ENCODE data around the gene ONECUT3.
A peak's percentile ranks its signal among the peaks of the same experiment; 100 is the strongest.

The ONECUT3 gene

DNA sequence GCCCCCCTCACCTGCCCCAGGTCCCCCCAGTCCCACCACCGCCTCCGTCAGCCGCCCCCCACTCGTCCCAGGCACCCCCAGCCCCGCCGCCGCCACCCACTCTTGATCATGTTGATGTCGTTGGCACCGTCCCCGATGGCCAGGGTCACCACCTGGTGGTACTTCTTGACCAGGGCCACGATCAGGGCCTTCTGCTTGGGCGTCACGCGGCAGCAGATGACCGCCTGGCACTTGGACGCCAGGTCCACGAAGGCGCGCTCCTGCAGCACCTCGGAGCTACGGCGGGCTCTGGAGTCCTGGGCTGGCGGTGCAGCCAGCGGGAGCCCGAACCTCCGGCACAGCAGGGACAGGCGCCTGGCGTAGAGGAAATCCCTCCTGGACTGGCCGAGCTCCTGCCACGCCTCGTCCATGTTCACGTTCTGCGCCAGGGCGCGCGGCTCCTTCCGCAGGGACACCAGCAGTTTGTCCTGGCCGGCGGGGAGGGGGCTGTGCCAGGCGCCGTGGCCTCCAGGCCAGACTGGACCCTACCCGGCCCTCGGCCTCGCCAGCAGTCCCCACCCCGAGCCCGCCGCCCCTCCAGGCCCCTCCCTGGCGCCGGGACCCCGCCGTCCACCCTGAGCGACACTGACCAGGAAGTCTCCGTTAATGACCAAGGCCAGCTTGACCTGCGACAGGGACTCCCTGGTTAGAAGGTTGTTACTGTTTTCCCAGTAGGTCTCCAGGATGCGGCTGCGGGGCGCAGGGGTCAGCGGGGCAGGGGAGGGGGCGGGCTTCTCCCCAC, 36.1 kb downstream of the ONECUT3 start:
- whole genome bisulfite sequencing: 6% methylated on average over 55 of the region's 59 CpGs

DNA sequence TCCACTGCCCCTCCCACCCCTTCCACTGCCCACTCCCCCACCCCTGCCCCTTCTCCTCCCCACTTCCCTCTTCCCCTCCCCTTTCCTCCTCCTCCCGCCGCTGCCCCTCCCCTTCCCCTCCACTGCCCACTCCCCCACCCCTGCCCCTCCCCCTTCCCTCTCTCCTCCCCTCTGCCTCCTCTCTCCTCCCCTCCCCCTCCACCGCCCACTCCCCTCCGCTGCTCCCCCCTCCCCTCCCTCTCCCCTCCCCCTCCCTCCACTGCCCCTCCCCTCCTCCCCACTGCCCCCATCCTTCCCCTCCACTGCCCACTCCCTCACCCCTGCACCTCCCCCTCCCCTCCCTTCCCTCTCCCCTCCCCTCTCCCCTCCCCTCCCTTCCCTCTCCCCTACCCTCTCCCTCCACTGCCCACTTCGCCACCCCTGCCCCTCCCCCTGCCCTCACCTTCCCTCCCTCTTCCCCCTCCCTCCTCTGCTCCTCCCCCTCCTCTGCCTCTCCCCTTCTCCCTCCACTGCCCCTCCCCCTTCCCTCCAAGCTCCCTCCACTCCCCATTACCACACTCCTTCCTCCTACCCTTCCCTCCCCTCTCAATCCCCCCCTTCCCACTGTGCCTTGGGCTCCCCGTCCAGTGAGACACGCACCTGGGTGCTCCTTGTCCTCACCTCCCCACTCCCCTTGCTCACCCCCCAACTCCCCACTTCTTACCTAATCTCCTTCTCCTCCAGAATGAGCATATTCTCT, 36.9 kb downstream of the ONECUT3 start:
- Histone ChIP-seq H4K8ac (ENCODE audit: low read length) (no peak overlapping the region), H3K36me3 (ENCODE audit: control insufficient read depth in 1 of 2, insufficient read depth in 2 of 2, low read depth in 1 of 2, low read length in 2 of 2) (no peaks in the 10 kb centered on the region), H3K79me1 (replicated peaks; ENCODE audit: low read length, poor library complexity, severe bottlenecking) (no peaks in the 10 kb centered on the region), H3K27ac (ENCODE audit: low read length, poor library complexity, severe bottlenecking) (no peak overlapping the region), H2AFZ (ENCODE audit: low read depth, low read length) (no peak overlapping the region), H2BK120ac (ENCODE audit: low read depth, low read length) (no peak overlapping the region), H3K4me2 (ENCODE audit: low read length, poor library complexity, severe bottlenecking) (no peak overlapping the region), H3K9me3 (ENCODE audit: control insufficient read depth, low read length) (no peaks in the 10 kb centered on the region), H3K4me3 (ENCODE audit: insufficient read depth in 1 of 2, low read depth in 1 of 2, low read length in 2 of 2) (no peak overlapping the region), H3K4ac (ENCODE audit: low read depth in 1 of 2, low read length in 2 of 2) (no peak overlapping the region), H2AK5ac (ENCODE audit: low read length, severe bottlenecking) (no peak overlapping the region), H2BK5ac (ENCODE audit: low read depth, low read length, poor library complexity, severe bottlenecking) (no peak overlapping the region), H3K18ac (ENCODE audit: low read depth in 1 of 2, low read length in 2 of 2) (no peak overlapping the region), H3K27me3 (ENCODE audit: control insufficient read depth in 1 of 2, insufficient read depth in 1 of 2, low read length in 2 of 2) (peaks cover 30 to 42% of the 10 kb centered on the region in 2 experiments), H3K23ac (ENCODE audit: low read length in 2 of 2) (no peak overlapping the region), H3K14ac (ENCODE audit: low read length in 2 of 2) (peak overlapping the region in 1 of 2 experiments; percentile 33), H3K9ac (ENCODE audit: low read length) (no peak overlapping the region), H4K91ac (ENCODE audit: low read length) (no peak overlapping the region), H2BK12ac (ENCODE audit: low read length in 2 of 2) (no peak overlapping the region), H2BK15ac (ENCODE audit: low read depth, poor library complexity, severe bottlenecking) (no peak overlapping the region), H3K4me1 (ENCODE audit: control insufficient read depth, insufficient read depth, low read depth, low read length) (peaks cover 9% of the 10 kb centered on the region)
- no peak for DNase-seq
- 19% methylated on average over 5 of the region's 7 CpGs for WGBS

More for the DNA sequence above, 36.1 kb downstream of the ONECUT3 start:
- H3K4me2 ChIP-seq (ENCODE audit: low read length, poor library complexity, severe bottlenecking): peak overlapping the region; percentile 30
- no peak overlapping the region for H3K4me3 ChIP-seq (ENCODE audit: insufficient read depth in 1 of 2, low read depth in 1 of 2, low read length in 2 of 2)
- peaks cover 37 to 40% of the 10 kb centered on the region in 2 experiments for H3K27me3 ChIP-seq (ENCODE audit: control insufficient read depth in 1 of 2, insufficient read depth in 1 of 2, low read length in 2 of 2)
- H3K23ac ChIP-seq (ENCODE audit: low read length in 2 of 2): no peak overlapping the region
- no peak overlapping the region for H2BK120ac ChIP-seq (ENCODE audit: low read depth, low read length)
- no peaks in the 10 kb centered on the region for H3K9me3 ChIP-seq (ENCODE audit: control insufficient read depth, low read length)
- H2BK12ac ChIP-seq (ENCODE audit: low read length in 2 of 2): no peak overlapping the region
- H2AK5ac ChIP-seq (ENCODE audit: low read length, severe bottlenecking): no peak overlapping the region
- peaks cover 9% of the 10 kb centered on the region for H3K4me1 ChIP-seq (ENCODE audit: control insufficient read depth, insufficient read depth, low read depth, low read length)
- no peaks in the 10 kb centered on the region for H3K36me3 ChIP-seq (ENCODE audit: control insufficient read depth in 1 of 2, insufficient read depth in 2 of 2, low read depth in 1 of 2, low read length in 2 of 2)
- H3K9ac ChIP-seq (ENCODE audit: low read length): no peak overlapping the region
- no peak overlapping the region for H3K4ac ChIP-seq (ENCODE audit: low read depth in 1 of 2, low read length in 2 of 2)
- H3K18ac ChIP-seq (ENCODE audit: low read depth in 1 of 2, low read length in 2 of 2): peak overlapping the region in 1 of 2 experiments; percentile 42
- no peak overlapping the region for H3K14ac ChIP-seq (ENCODE audit: low read length in 2 of 2)
- no peaks in the 10 kb centered on the region for H3K79me1 ChIP-seq (replicated peaks; ENCODE audit: low read length, poor library complexity, severe bottlenecking)
- no peak overlapping the region for H2BK15ac ChIP-seq (ENCODE audit: low read depth, poor library complexity, severe bottlenecking)
- H4K8ac ChIP-seq (ENCODE audit: low read length): peak overlapping the region; percentile 39
- DNase-seq: no peak
- H4K91ac ChIP-seq (ENCODE audit: low read length): no peak overlapping the region
- peak overlapping the region; percentile 20 for H2AFZ ChIP-seq (ENCODE audit: low read depth, low read length)
- H2BK5ac ChIP-seq (ENCODE audit: low read depth, low read length, poor library complexity, severe bottlenecking): no peak overlapping the region
- no peak overlapping the region for H3K27ac ChIP-seq (ENCODE audit: low read length, poor library complexity, severe bottlenecking)

DNA sequence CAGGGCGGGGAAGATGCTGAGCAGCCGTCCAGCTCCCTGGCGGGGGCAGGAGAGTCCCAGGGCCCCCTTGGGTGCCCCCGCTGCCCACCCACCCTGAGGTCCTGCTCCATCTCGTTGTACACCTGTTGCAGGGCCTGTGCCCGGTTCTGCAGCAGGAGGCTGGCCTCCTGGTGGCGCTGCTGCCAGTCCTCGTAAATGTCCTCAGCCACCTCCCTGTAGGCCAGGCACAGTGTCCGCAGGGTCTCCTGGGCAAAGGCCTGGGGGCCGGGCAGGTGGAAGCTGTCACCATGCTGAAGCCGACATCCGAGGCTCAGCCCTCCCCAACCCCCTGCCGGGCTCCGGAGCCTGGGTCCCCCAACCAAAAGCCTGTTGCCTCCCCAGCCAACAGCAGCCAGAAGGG, 38.6 kb downstream of the ONECUT3 start:
- no peak overlapping the region for H3K18ac ChIP-seq (ENCODE audit: low read depth in 1 of 2, low read length in 2 of 2)
- peak overlapping the region in 1 of 2 experiments; percentile 36 for H3K23ac ChIP-seq (ENCODE audit: low read length in 2 of 2)
- H3K4me1 ChIP-seq (ENCODE audit: control insufficient read depth, insufficient read depth, low read depth, low read length): peaks cover 18% of the 10 kb centered on the region
- H3K27ac ChIP-seq (ENCODE audit: low read length, poor library complexity, severe bottlenecking): no peak overlapping the region
- H2BK15ac ChIP-seq (ENCODE audit: low read depth, poor library complexity, severe bottlenecking): no peak overlapping the region
- H2AFZ ChIP-seq (ENCODE audit: low read depth, low read length): no peak overlapping the region
- H3K4ac ChIP-seq (ENCODE audit: low read depth in 1 of 2, low read length in 2 of 2): no peak overlapping the region
- WGBS: 79% methylated on average over 14 of the region's 14 CpGs
- no peaks in the 10 kb centered on the region for H3K36me3 ChIP-seq (ENCODE audit: control insufficient read depth in 1 of 2, insufficient read depth in 2 of 2, low read depth in 1 of 2, low read length in 2 of 2)
- no peak overlapping the region for H3K14ac ChIP-seq (ENCODE audit: low read length in 2 of 2)
- H2BK12ac ChIP-seq (ENCODE audit: low read length in 2 of 2): no peak overlapping the region
- no peak overlapping the region for H3K4me2 ChIP-seq (ENCODE audit: low read length, poor library complexity, severe bottlenecking)
- no peaks in the 10 kb centered on the region for H3K79me1 ChIP-seq (replicated peaks; ENCODE audit: low read length, poor library complexity, severe bottlenecking)
- H3K9me3 ChIP-seq (ENCODE audit: control insufficient read depth, low read length): no peaks in the 10 kb centered on the region
- H4K91ac ChIP-seq (ENCODE audit: low read length): no peak overlapping the region
- no peak overlapping the region for H2BK5ac ChIP-seq (ENCODE audit: low read depth, low read length, poor library complexity, severe bottlenecking)
- no peak overlapping the region for H2BK120ac ChIP-seq (ENCODE audit: low read depth, low read length)
- H2AK5ac ChIP-seq (ENCODE audit: low read length, severe bottlenecking): no peak overlapping the region
- no peak overlapping the region for H3K9ac ChIP-seq (ENCODE audit: low read length)
- no peak overlapping the region for H3K4me3 ChIP-seq (ENCODE audit: insufficient read depth in 1 of 2, low read depth in 1 of 2, low read length in 2 of 2)
- no peak for DNase-seq
- no peak overlapping the region for H4K8ac ChIP-seq (ENCODE audit: low read length)
- H3K27me3 ChIP-seq (ENCODE audit: control insufficient read depth in 1 of 2, insufficient read depth in 1 of 2, low read length in 2 of 2): peaks cover 27 to 53% of the 10 kb centered on the region in 2 experiments

DNA sequence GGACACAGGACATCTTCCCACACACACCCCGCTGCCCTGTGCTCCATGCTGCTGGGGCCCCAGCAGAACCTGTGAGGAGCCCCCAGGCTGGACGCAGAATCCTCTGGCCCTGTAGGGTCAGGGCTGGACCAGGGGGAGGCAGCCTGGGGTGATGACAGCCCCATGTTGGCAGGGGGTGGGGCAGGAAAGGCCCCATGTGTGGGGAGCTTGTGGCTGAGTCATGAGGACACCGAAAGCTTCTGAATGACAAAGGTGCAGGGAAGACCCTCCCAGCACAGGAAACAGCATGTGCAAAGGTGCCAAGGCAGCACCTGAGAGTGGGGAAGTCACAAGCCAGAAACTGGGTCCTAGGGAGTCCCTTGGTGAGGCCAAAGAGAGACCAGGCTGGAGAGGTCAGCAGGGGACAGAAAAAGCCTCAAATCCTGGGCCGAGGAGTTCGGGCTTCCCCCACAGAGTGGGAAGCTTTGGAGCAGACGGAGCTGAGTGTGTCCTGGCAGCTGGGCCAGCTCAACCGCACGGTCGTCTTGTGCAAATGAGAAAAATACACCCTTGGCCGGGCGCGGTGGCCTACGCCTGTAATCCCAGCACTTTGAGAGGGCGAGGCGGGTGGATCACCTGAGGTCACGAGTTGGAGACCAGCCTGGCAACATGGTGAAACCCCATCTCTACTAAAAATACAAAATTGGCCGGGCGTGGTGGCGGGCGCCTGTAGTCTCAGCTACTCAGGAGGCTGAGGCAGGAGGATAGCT, 41.3 kb downstream of the ONECUT3 start:
- Histone ChIP-seq H3K9ac (ENCODE audit: low read length) (no peak overlapping the region), H2BK120ac (ENCODE audit: low read depth, low read length) (no peak overlapping the region), H3K18ac (ENCODE audit: low read depth in 1 of 2, low read length in 2 of 2) (no peak overlapping the region), H2AK5ac (ENCODE audit: low read length, severe bottlenecking) (no peak overlapping the region), H4K8ac (ENCODE audit: low read length) (no peak overlapping the region), H3K27ac (ENCODE audit: low read length, poor library complexity, severe bottlenecking) (no peak overlapping the region), H3K36me3 (ENCODE audit: control insufficient read depth in 1 of 2, insufficient read depth in 2 of 2, low read depth in 1 of 2, low read length in 2 of 2) (peaks cover 0 to 1% of the 10 kb centered on the region in 2 experiments), H2AFZ (ENCODE audit: low read depth, low read length) (no peak overlapping the region), H3K79me1 (replicated peaks; ENCODE audit: low read length, poor library complexity, severe bottlenecking) (no peaks in the 10 kb centered on the region), H2BK12ac (ENCODE audit: low read length in 2 of 2) (no peak overlapping the region), H2BK15ac (ENCODE audit: low read depth, poor library complexity, severe bottlenecking) (no peak overlapping the region), H3K4me2 (ENCODE audit: low read length, poor library complexity, severe bottlenecking) (no peak overlapping the region), H3K4ac (ENCODE audit: low read depth in 1 of 2, low read length in 2 of 2) (no peak overlapping the region), H3K23ac (ENCODE audit: low read length in 2 of 2) (no peak overlapping the region), H3K9me3 (ENCODE audit: control insufficient read depth, low read length) (no peaks in the 10 kb centered on the region), H3K4me3 (ENCODE audit: insufficient read depth in 1 of 2, low read depth in 1 of 2, low read length in 2 of 2) (no peak overlapping the region), H2BK5ac (ENCODE audit: low read depth, low read length, poor library complexity, severe bottlenecking) (no peak overlapping the region), H3K4me1 (ENCODE audit: control insufficient read depth, insufficient read depth, low read depth, low read length) (peaks cover 13% of the 10 kb centered on the region), H3K14ac (ENCODE audit: low read length in 2 of 2) (no peak overlapping the region), H4K91ac (ENCODE audit: low read length) (no peak overlapping the region), H3K27me3 (ENCODE audit: control insufficient read depth in 1 of 2, insufficient read depth in 1 of 2, low read length in 2 of 2) (peaks cover 11 to 38% of the 10 kb centered on the region in 2 experiments)
- WGBS: 74% methylated on average over 16 of the region's 20 CpGs
- no peak for DNase-seq
